HEK293 (cell line): Measurements from ENCODE around the gene PTGFRN.

Experiments used
- CTCF ChIP-seq: fragments of 450-650 bp; formaldehyde crosslinking; IDR thresholded peaks from 2 replicates; pipeline ENCODE4 v1.5.1; 2016; ENCODE audit warnings: missing biosample characterization, missing genetic modification characterization
- PATZ1 ChIP-seq: fragments of 450-650 bp; formaldehyde crosslinking; IDR thresholded peaks from 2 replicates; pipeline ENCODE4 v1.5.1; 2016; ENCODE audit warnings: missing biosample characterization, missing genetic modification characterization
- PBX3 ChIP-seq: sonication (generic); formaldehyde crosslinking; IDR thresholded peaks from 2 replicates; pipeline ENCODE4 v1.8.1; 2022; ENCODE audit warnings: mild to moderate bottlenecking, moderate library complexity, missing genetic modification reagents
- ZBTB8A ChIP-seq: fragments of 450-650 bp; formaldehyde crosslinking; IDR thresholded peaks from 2 replicates; pipeline ENCODE4 v1.5.1; 2016; ENCODE audit warnings: missing biosample characterization, missing genetic modification characterization
- ZNF10 ChIP-seq: fragments of 450-650 bp; formaldehyde crosslinking; IDR thresholded peaks from 2 replicates; pipeline ENCODE4 v1.5.1; 2017; ENCODE audit warnings: missing biosample characterization, missing genetic modification characterization
- ZNF239 ChIP-seq: fragments of 450-650 bp; formaldehyde crosslinking; IDR thresholded peaks from 2 replicates; pipeline ENCODE4 v1.5.1; 2016; ENCODE audit warnings: missing biosample characterization, missing genetic modification characterization
- ZNF48 ChIP-seq: fragments of 450-650 bp; formaldehyde crosslinking; IDR thresholded peaks from 2 replicates; pipeline ENCODE4 v1.5.1; 2016; ENCODE audit warnings: missing biosample characterization, missing genetic modification characterization
- ZSCAN30 ChIP-seq: fragments of 450-650 bp; IDR thresholded peaks from 2 replicates; pipeline ENCODE4 v1.5.1; 2018; ENCODE audit warnings: missing biosample characterization, mild to moderate bottlenecking, missing genetic modification characterization, moderate library complexity

GRCh38 chr1:116968724-116969123, 59.0 kb downstream of the PTGFRN start:
- TF ChIP-seq ZSCAN30 (no peak), ZBTB8A (tag by site-specific recombination) (no peak), PATZ1 (tag by site-specific recombination) (no peak), ZNF239 (tag by site-specific recombination) (no peak), CTCF (no peak), PBX3 (CRISPR knock-in tag) (no peak), ZNF48 (tag by site-specific recombination) (no peak), ZNF10 (tag by site-specific recombination) (no peak)
